HG03039 (cell line): ENCODE measurements around the gene SP140.

Experiments
- ATAC-seq: cut with Tn5 transposase; IDR thresholded peaks from one replicate; pipeline ENCODE4 v1.9.1; 2021; ENCODE audit warnings: mild to moderate bottlenecking, moderate library complexity; ENCODE audit not compliant: unreplicated experiment

Gene SP140

GRCh38 chr2:230360028-230360427, 134.5 kb downstream of the SP140 start:
- ATAC-seq, result no peak

- no peak for ATAC-seq
Measured at GRCh38 chr2:230362030-230362691, 136.6 kb downstream of the SP140 start.
